ENCODE measurements around the gene LGR6. TPM values are rescaled to one million over a fixed set of nuclear protein-coding genes. Genes with fewer than 3 reads are reported as not detected.

LGR6 gene
- polyA plus RNA-seq, 4 donors: 0.71 to 1.4 (median 0.95) TPM

DNA sequence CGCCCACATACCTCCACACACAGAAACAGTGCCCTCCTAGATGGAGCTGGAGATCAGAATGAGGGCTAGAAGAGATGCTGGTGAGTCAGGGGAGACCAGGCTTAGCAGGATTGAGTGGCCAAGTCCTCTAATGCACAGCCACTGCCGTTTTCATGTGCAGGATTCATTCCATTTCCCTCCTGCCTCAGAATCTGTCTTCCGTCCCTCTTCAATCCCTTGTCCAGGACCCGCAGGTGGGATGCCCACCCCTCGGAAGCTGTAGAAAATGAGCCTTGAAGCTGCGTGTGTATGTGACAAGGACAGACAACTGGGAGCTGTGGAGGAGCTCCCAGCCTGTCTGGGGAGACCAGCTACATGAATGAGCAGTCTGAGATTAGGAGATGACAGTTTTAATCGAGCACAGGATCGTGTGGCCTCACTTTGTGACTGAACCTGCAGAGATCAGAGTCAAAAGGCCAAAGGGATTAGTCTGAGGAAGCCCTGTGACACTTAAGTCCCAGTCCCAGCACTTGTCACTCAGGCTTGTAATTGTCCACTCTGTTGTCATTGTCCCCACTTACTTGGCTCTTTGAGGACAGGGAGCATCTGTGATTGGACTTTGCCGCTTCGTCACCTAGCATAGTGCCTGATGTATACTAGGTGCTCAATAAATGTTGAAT lies 22.0 kb downstream of the LGR6 start:
- no peak for DNase-seq (ENCODE audit: low read depth in 4 of 4, low spot score in 2 of 4)

DNA sequence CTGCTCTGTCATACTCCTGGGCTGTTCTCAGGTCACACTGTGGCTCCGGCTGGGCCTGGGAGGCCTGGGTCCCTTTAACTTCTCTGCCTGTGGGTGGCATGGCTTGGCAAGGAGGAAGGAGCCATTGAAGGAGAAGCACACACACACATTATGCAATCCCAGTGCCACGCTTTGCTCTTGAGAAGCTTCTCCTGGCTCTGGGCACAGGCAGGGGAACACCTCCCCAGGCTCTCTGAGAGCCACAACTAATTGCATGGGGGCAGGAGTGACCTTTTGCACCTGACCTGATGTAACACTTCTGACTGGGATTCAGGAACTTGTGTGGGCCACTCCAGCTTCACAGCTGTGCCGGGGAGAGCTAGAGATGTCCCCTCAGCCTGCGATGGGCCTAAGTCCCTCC lies 23.1 kb downstream of the LGR6 start:
- DNase-seq (ENCODE audit: low read depth in 4 of 4, low spot score in 2 of 4): no peak

DNA sequence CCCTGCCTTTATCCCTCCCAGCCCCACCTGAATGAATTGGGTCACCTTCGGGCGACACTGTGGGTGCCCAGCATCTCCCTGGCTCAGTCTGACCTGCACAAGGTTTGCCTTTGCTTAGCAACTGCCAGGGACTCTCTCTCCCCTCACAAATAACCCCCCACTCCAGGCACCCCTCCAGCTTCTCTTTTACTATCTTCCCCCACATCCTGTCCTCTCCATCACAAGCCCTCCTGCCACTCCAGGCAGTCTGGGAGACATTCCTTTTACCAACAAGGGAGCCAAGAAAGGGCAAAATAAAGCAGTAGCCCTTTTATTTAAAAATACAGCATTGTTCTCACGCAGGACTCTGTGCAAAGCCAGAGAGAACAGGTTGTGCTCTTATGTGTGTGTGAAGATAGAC lies 23.9 kb downstream of the LGR6 start:
- DNase-seq (ENCODE audit: low read depth in 4 of 4, low spot score in 2 of 4): no peak

DNA sequence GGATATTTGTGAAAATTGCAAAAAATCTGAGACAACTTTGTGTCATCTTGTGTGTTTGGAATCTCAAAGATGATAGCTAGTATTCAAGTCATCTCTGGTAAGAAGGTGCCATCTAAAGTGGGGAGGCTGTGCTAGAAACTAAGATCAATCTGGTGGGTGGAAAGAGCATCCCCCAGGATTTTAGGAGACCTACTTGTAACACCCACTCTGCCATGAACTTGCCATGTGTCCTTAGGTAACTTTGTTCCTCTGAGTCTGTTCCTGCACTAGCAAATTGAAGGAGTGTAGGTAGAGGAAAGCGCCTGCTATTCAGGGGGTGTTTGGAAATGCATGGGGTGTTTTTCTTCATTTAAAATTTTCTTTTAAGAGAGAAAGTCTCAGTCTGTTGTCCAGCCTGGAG lies 24.4 kb downstream of the LGR6 start:
- DNase-seq (ENCODE audit: low read depth in 4 of 4, low spot score in 2 of 4): no peak

DNA sequence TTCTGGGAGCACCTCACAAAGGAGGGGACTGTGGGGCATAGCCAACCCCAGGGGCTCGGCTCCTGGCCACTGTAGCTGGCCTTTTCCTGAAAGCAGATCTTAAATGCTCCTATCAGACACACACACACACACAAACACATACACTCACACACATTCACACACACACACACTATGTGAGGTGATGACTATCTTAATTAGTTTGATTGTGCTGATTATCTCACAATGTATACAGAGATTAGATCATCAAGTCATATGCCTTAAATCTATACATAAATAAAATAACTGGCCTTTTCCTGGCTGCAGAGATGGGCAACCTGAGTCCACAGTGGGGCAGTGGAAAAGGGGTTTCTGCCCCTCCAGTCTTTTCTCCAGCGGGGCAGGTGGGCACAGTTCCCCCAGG lies 27.1 kb downstream of the LGR6 start:
- no peak for DNase-seq (ENCODE audit: low read depth in 4 of 4, low spot score in 2 of 4)

DNA sequence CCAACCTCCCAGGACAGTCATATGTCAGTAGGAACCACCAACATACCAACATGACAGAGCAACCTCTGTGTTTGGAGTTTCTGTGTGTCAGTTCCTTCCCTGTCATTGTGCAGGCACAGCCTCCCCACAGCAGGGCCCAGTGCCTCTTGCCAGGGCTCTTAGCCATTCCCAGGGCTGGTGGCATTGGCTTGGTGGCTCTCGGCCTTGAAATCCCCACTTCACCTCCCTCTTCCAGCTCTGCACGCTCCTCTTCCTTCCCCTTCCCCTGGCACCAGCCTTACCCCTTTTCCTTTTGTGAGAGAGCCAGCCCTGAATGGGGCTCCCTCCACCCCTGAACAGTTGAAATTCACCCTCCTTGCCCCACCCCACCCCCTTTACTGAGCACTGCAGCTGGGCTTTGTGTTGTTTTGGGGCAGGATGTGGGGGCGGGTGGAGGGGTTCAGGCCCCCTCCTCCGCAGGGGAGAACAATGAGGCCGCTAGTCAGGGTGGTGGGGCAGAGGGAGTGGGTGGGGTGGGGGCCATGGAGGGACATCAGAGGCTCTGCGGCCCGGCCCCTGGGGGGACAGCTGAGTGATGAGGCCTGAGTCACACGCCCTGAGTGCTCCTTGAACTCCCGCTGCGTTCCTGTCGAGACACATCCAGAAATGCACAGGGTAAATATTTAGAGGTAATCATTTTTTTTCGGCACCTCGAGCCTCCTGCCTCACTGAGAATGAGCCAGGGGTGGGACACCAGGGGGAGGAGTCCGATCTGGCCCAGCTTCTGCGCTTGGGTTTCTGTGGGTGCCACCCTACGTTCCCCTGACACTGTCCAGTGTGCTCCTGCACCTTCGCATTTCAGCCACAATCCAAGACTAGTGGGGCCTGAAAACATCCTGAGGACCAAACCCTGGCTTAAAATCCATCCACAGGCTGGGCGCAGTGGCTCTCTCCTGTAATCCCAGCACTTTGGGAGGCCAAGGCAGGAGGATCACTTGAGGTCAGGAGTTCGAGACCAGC lies 28.6 kb downstream of the LGR6 start:
- no peak for DNase-seq (ENCODE audit: low read depth in 4 of 4, low spot score in 2 of 4)

DNA sequence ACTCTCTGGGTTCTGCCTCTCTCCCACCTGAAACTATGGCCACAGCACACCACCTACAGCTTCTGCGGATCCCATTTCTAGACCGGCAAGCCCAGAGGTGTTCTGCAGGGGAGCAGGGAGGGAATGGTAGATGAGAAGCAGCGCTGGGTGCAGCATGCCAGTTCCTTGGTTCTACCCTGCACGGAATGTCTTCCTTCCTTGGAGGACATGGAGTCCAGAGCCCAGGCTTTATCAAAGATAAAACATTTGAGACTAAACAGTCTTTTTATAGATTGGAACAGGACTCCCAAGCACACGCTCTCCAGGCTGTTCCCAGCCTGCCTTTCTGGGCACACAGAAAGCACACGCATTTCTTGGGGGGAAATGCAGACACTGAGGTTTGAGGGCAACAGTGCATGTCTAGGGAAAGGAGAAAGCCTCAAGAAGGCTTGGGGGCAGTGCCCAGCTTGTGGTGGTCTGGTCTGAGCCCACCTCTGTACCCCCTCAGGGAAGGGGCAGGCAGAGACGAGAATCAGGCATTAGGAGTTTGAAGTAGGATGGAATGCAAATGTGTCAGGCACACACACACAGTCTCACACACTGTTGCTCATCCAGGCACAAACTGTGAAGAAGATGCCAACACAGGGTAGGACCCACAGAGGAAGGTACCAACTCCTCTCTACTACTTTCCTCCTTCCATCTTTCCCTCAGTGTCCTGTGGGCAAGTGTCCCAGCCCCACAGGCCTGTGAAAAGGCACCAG lies 29.7 kb downstream of the LGR6 start:
- no peak for DNase-seq (ENCODE audit: low read depth in 4 of 4, low spot score in 2 of 4)

DNA sequence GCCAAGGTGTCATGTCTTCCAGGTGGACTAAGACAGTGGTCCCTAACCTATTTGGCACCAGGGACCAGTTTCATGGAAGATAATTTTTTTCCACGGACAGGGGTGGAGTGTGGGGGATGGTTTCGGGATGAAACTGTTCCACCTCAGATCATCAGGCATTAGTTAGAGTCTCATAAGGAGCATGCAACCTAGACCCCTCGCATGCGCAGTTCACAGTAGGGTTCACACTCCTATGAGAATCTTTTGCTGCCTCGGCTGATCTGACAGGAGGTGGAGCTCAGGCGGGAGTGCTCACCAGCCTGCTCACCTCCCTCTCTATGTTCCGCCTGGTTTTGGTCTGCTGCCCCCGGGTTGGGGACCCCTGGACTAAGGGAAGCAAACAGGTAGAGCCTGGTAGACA lies 30.9 kb downstream of the LGR6 start:
- DNase-seq (ENCODE audit: low read depth in 4 of 4, low spot score in 2 of 4): no peak

DNA sequence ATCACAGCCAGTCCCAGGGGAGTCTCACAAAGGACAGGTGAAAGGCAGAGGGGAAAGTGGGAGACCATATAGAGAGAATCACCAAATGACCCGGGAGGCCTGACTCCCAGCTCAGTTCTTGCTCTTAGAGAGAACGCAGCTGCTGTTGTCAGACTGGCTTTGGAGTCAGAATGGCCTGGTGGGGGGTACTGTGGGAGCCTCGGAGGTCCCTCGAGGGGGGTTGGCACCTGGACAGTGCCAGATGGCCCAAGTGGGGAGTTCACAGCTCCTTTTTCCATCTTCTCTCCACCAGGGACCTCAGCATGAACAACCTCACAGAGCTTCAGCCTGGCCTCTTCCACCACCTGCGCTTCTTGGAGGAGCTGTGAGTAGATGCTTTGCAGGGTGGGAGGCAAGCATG lies 31.5 kb downstream of the LGR6 start:
- DNase-seq (ENCODE audit: low read depth in 4 of 4, low spot score in 2 of 4): no peak

DNA sequence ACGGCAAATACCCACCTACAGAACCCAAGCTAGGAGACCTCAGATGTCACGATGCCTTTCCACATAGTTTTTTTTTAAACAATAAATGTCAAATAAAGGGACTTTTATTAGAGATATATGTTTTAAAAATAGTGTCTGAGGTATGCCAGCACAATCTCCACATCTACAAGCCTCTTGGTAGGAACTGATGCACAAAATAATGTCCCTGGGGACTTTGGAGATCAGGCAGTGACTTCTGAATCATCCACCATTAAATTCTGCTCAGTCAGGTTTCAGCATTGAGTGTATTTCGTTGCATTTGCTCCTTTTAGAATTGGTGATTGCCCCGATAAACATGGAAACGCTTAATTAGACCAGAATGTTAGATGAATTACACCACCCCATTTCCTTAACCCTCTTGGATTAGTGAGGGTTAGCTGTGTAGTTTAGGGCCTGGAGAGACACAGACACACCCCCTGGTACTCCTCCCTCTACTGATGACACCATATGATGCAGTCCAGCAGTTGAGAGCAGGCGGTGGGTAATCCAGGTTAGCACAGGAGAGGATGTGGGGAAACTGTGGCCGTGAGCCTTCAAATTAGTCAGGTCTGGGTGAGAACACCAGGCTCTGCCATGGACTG lies 33.6 kb downstream of the LGR6 start:
- DNase-seq (ENCODE audit: low read depth in 4 of 4, low spot score in 2 of 4): no peak

DNA sequence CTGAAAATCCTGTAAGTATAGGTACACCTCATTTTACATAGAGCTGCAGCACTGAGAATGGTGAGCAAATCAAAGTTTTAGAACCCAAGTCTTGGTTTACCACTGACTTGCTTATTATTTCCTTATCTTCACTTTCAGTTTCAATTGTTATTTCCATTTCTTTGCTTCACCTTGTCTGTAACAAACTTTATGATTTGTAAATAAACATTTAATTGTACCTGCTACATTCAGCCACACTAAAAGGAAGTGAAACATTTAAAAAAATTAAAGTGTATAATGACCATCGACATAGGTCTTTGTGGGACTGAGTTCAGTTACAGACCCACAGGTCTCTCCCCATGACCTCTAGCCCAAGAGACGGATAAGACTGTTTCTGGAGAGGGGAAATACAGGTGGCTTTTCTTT lies 34.4 kb downstream of the LGR6 start:
- DNase-seq (ENCODE audit: low read depth in 4 of 4, low spot score in 2 of 4): no peak

DNA sequence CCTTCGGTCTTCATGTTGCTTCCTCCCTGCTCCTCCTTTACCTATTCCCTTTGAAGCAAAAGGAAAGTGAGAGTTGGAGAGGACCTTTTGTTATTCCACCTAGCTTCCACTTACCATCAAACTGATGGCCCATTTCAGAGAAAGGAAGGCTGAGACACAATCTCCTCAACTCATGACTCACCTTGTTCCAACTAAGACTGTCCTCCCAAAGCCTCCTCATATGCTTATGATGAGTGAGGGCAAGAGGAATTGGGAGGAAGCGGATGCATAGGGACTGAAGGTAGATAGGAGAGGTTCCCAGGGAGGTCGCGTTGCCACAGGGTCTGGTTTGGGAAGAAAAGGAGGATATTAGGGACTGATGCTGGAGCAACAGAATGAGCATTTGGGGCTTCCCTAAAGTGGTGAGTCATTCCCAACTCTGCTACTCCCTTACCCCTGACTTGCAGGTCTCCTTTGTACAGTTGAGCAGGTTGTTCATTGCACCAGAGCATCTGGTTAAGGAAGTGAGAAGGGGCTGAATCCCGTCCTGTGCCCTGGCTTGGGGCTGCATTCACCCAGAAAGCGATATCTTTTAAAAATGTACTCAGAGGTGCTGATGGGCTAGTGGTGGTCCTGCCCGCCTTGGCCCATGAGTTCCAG lies 35.0 kb downstream of the LGR6 start:
- DNase-seq (ENCODE audit: low read depth in 4 of 4, low spot score in 2 of 4): no peak

DNA sequence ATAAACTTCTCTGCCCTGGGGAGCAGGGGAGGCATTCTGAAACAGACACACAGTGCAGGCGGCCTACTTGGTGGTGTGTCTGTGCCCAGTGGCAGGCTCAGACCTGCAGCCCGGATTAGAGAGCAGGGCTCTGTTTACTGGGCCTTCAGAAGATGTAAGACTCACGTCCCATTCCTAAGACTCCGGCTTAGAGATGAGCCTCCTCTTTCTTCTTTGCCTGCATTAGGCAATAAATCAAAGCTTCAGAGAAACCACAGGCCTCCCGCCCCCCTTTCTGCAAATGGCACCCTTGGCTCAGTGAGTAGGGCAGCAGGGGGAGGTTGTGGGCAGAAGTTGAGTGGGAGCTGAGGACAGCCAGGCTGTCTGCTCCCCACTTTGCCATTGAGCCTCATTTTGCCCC lies 35.8 kb downstream of the LGR6 start:
- DNase-seq (ENCODE audit: low read depth in 4 of 4, low spot score in 2 of 4): no peak

DNA sequence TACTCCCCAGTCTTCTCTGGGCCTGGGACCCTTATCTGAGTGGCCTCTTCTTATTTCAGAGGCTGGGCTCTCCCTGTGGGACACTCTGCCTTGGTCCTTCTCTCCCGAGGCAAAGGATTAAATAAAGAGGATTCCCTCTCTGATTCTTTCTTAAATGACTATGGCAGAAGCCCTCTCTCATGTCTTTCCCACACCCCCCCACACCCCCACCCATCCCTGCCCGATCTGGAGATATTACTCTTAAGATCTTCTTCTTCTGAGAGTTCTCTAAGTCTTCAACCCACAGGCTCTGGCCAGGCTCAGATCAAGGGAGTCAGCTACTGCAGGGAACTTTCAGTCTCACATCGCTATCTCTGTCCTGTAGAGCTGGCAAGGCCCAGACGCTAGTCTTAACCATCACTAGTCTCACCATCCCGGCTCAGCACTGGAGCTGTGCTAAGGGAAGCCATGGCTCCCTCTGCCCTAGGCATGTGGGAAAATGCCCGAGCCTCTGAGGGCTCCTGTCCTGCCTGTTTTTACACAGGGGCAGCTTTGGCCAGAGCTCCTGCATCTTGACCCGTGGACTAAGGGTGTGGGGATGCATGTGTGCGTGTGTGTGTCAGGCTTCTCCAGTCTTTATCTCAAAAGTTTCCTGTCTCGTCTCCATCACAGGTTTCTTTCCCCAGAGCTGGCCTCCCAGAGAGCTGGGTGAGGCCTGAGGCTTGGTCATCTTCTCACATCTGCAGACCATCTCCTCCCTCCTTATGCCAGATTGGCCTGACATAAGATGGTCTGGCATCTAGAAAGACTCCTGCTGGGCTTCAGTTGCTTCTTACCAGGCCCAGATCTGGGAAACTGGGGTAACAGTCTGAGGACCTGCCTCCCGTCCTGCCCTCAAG lies 36.7 kb downstream of the LGR6 start:
- DNase-seq (ENCODE audit: low read depth in 4 of 4, low spot score in 2 of 4): no peak

DNA sequence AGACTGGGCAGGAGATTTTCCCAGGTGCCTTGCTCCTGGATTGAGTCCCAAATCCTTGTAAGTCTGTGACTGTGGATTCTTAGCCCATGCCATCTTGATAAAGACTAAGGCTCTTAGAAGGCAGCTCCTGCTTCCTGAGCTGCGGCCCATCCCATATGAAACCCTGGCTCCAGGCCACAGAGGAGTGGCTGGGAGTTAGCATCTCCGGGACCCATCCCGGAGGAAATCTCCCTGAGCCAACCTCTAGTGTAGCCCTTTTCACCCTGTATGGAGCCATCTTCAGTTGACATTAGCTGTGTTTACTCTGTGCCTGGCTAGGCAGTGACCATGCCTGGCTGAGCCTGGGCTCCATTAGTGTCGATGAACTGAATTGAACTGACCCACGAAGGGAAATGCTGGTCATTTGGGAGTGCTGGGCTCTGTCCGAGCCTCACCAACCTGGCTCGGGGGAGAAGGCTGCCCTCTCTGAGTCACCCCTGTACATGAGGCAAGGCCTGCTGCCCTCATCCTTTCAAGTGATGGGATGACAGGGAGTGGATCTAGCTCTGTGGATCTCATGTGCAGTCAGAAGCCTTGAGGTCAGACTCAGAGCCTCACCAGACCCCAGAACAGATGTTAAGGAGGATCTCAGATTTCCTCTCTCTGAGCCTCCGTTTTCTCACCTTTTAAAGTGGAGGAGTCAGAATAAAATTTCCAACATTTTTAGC lies 37.5 kb downstream of the LGR6 start:
- no peak for DNase-seq (ENCODE audit: low read depth in 4 of 4, low spot score in 2 of 4)

DNA sequence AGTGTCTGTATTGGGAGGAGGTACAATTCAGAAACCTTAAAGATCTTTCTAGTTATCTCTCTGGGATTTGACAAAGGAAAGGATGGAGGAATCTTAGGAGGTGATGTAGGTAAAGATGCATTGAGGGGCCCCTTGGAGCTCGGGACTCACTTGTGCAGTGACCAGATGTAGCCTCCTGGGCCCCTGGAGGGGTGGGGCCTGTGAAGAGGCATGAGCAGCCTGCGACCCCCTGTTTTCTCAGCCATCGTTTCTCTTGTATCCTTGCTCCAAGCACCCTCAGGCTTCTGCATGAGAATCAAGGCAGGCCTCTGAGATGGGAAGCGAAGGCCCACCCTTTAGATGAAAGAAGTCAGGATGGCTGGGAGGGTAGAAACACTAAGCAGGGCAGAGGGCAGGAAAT lies 39.6 kb downstream of the LGR6 start:
- no peak for DNase-seq (ENCODE audit: low read depth in 4 of 4, low spot score in 2 of 4)

DNA sequence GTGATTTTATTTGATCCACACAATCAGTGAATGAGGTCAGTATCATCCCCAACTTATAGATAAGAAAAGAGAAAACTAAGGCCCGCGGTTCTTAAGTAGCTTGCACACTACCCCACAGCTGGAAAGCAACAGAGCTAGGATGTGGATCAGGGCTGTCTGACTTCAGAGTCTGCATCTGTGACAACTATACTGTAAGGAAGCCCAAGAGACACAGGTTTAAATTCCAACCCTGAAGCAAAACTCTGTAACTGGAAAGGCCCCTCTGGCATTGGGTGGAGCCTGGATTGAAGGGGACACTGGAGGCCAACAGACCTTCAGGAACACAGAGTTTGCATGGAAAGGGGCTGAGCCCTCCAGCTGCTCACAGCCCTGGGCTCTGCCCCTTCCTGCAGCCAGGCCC lies 40.2 kb downstream of the LGR6 start:
- DNase-seq (ENCODE audit: low read depth in 4 of 4, low spot score in 2 of 4): no peak

DNA sequence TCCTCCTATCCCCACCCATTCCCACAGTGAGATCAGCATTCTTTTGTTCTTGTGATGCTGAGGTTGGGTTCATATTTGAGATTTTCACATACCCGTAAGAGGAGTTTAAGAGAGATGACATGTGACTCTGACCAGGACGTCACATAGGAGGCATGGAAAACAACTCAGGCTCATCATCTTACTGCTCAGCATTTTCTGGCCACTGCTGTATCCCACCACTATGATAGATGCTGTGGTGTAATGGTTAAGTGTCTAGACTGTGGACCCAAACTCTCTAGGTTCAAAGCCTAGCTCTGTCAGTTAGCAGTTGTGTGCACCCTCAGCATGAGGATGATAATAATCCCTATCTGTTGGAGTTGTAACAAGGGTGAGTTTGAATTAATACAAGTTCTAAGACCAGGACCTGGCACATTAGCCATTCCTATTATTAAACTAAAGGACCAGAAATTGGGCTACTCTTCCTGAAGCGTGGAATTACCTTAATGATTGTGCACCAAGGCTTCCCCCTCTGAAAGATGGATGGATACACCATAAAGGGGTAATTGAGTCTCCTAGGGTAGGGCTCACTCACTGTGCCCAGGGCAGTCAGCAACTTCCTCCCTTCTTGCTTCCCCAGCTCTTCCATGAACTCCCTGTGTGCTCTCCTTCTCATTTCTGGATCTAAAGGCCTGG lies 40.9 kb downstream of the LGR6 start:
- DNase-seq (ENCODE audit: low read depth in 4 of 4, low spot score in 2 of 4): no peak

Measured in left renal cortex interstitium (tissue), 4 donors.